Stimulated activated CD4-positive, alpha-beta T cell treated with anti-CD3 and anti-CD28 coated beads, Interleukin-1b, Interleukin-23, amount 100 ng/mL, for 1 hour (primary cell): ENCODE results near the gene RAB44.

Experiments
- DNase-seq, 2 donors: peaks; one replicate each; pipeline ENCODE4 v3.0.0-alpha.2; 2020; ENCODE audit warnings: low read depth in 2 of 2

Gene RAB44

DNA sequence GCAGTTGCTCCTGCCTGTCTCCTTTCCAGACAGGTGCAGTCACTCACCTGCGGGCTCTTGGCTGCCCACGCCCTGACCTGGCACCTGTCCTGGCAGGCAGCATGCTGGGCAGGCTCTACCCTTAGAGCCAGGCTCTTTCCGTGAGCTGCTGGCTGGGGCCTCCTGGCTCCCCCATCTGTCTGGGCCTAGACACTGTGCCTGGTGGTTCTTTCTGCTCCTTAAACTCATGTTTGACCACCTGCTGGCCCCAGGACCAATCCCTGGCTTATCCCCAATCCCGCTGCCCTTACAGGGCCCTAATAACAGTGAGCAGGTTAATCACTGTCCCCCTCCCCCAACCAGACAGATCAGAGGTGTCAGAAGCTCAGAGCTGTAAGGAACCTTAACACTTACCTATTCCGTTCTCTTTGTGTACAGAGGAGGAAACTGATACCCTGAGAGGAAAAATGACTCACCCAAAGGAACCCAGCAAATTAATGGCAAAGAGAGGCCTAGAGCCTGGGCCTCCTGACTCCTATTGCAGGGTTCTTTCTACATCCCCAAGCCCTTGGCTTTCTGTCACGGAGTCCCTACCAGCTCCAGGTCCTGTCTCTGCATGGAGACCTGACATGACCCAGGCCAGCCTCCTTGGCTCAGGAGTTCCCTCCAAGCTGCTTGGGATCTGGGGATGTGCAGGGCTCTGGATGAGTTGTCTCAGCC is 54.7 kb downstream of the RAB44 start:
- no peak for DNase-seq

DNA sequence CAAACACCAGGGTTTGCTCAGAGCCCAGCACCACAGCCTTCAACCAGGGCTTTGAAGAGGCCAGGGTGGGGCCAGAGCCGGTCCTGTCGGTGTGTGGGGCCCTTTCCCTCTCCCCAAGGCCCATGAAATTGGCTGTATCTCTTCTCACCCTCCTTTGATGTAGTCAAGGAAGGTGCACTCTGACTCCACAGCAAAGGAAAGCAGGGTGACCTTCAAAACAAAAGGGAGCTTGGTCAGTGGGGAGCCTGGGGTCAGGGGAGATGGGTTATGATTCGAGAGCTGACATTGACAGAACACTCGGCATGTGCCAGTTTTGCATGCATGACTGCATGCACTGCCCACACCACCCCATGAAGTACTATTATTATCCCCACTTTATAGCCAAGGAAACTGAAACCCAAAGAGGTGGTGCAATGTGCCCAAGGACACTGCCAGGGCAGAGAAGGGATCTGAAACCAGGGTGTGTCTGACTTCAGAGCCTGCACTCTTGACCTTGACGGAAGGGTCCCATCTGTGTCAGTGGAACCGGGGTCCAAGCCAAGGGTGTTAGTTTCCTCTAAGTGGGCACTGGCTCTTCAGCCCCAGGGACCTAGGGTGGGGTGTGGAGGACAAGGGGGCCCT is 55.4 kb downstream of the RAB44 start:
- DNase-seq = no peak

DNA sequence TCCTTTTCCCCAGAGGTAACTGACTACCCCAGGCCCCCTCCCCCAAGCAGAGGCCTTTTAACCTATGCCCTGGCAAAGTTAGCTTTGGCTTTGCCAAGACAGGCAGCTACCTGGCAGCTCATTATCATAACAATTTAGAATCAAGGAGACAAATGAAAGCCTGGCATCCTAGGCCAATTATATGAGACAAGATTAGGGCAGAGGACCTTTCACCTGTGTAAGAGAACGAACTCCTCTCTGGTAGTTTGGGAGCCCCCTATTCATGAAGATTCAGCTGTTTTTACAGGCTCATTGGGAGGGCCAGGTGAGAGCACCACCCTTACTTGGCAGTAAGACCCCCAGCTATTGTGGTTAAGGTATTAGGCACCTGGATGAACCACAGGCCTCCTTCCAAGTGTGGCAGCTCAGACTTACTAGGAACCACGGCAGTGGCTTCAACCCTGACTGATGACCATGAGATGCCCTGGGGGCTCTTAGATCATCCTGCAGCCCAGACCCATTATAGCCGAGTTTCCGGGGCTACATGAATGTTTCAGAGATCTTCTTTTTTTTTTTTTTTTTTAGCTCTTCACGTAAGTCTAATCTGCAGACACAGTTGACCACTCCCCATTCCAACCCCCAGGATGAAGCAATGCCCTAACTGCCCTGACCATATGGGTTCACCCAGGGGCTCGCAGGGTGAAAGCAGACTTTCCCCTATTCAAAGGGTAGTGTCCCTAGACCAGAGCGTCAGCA is 56.2 kb downstream of the RAB44 start:
- no peak for DNase-seq

DNA sequence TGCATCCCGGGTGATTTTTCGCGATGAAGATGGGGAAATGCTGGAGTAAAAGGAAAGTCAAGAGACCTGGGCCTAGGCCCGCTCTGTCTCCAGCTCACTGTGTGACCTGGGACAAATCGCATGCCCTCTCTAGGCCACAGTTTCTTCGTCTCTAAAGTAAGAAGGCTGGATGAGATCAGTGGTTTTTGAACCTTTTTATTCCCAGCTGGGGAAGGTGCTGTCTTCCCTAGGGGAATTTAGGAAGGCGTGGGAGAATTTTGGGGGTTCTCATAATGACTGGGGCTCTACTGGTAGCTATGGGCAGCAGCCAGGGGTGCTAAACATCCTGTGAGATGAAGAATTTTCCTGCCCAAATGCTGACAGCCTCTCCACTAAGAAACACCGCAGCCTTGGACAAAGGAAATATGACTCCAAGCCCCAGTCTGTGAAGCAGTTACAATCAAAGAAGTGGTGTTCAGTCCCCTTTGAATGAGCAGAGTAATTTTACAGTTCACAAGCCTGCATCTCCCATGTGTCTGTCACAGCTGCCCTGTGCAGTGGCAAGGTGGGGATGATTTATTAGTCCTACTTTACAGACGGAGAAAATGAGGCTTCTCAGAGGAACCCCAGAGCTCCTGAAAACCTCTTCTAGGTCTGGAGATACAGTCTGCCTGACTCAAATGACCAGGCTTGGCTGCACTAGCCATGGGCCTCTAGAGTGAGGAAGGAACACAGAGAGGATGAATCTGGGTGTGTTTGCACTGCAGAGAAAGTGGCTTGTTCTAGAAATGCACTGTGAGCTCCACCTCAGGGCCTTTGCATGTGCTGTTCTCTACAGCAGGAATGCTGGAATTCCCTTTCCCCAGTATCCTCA is 57.2 kb downstream of the RAB44 start:
- no peak for DNase-seq

GRCh38 chr6:36755435-36756348 is 58.1 kb downstream of the RAB44 start:
- peak; percentile 30 to 42 for DNase-seq

- no peak for DNase-seq
Measured at GRCh38 chr6:36756786-36757185, 59.2 kb downstream of the RAB44 start.

- no peak for DNase-seq
Measured at GRCh38 chr6:36757206-36757605, 59.6 kb downstream of the RAB44 start.

GRCh38 chr6:36757943-36758508 is 60.4 kb downstream of the RAB44 start:
- DNase-seq = no peak

DNA sequence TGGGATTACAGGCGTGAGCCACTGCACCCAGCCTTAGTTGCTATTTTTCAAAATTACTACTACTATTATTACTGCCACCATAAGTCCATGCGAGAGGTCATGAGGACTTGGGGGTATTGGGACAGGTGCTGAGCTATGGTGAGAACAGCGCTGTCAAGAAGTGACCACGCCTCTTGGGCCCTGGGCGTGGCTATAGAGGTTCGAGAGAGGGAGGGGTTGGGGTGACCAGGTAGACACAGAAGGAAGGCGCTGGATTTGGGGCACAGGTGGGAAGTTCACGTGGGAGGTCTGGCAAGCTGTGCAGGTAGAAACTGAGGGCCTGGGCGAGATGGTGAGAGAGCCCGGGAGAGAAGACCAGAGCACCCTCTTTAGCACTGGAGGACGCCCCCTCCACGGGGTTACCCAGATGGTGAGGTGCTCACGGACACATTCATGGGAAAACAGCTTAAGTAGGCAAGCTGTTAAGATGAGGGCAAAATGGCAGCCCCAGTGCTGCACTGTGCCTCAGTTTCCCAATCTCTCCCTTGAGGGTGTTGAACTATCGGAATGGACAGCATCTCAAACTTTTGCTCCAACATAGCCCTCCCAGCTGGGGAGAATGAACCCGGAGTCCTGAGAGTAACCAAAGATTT is 61.0 kb downstream of the RAB44 start:
- DNase-seq = no peak

DNA sequence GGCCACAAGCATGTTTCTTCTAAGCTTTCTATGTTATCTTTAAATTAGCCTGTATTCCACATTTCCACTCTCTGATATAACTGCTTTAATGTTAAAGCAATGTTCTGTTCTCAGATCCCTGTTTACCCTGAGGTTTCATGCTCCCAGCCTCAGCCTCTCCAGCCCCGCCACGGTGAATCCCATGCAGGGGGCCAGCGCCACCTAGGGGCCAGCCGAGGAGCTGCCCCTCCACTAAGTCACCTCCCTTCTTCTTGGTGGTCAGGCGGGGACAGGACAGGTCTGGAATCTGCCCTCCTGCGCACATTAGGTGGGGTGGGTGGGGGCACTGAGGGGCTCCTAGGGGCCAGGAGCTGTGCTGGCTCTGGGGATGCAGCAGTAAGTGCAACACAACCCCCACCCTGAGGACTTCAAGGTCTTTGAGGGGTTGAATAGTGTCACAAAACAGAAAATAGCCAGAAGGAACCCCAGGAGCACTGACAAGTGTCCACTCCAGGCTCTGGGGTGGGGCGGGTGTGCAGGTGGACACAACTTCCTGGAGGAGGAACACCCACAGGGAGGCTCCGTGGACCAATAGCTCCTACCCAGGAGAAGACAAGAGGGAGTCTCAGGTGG is 61.6 kb downstream of the RAB44 start:
- DNase-seq = peak; percentile 61 to 80

GRCh38 chr6:36760685-36761435 is 63.2 kb downstream of the RAB44 start:
- no peak for DNase-seq

- no peak for DNase-seq
Measured at GRCh38 chr6:36762123-36762522, 64.5 kb downstream of the RAB44 start.

- no peak for DNase-seq
Measured at GRCh38 chr6:36765190-36765589, 67.6 kb downstream of the RAB44 start.

DNA sequence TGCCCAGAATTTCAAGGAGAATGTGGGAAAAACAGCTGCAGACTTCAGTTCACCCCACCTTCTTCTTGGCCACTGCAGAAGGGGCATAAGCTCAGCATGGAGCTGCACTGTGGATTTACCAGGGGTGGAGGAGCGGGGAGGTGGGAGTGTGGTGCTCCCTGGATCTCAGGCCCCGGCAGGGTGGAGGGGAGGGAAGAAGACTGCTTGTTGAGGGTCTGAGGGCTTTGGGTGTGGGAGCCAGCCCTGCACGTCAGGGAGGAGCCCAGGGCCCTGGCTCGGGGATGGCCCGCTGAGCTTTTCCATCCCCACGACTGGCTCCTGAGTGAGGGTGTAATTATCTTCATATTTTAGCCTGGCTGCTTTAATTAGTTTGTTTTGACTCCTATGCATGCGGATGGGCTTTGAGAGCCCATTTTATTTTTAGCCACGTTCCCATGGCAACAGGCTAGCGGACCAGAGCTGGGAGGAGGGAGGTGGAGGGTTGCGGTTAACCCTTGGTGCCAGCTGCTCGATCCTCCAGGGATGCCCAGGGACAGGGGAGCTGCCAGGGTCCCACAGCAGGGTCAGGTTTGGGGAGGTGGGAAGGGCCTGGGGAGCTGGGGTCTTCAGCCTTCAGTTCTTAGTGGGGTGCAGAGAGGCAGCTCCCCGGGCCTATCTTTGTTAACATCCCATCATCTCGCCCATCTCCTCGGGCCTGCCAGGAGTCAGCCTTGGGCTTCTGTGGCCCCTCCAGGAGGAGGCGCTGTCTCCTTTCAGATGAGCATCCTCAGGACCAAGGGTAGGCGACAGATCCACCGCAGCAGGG is 68.2 kb downstream of the RAB44 start:
- DNase-seq = peak; percentile 48 to 62

DNA sequence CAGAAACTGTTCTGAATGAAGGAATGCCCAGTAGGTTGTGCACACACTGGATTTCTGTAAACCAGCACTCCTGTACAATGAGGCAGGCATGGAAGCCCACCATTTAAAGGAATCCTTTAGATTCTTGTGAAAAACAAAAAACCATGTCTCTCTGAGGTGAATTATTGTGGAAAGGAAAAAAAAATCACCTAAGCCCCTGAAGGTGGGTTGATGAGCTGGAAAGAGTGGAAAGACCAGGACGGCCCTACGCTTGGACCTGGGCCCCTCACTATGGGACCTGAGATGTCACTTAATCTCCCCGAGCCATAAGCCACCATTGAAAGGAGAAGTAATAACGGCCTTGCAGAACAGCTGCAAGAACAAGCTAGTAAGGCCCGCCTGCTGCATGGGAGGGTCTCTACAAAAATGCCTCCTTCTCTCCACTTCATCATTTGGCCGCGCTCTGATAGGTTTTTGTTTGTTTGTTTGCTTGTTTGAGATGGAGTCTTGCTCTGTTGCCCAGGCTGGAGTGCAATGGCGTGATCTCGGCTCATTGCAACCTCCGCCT is 68.8 kb downstream of the RAB44 start:
- no peak for DNase-seq

DNA sequence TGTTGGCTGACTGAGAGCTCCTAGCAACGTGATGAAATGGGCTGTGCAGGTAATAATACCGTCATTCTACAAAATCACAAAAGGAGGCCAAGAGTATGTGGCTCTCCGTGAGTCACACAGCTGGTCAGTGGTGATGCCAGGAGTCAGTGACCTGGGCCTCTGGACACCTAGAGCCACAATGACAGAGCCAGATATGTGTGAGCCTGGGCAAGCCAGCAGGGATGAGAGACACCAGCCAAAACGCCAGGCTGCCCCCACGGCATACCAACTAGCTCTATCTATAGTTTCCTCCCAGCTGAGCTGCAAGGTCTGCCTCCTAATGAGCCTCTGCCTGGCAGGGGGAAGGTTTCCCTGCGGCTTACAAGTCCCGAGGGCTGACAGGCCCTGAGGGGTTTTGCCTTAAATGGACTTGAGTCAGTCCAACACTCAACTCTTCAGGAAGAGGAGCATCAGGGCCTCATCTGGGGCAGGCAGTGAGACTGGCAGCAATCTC is 71.6 kb downstream of the RAB44 start:
- DNase-seq = no peak

GRCh38 chr6:36769676-36770499 is 72.3 kb downstream of the RAB44 start:
- DNase-seq = no peak
